ENCODE data around the gene JMY.

- no peak for TF ChIP-seq POLR2AphosphoS5 (IDR thresholded peaks at IDR 0.05; ENCODE audit: insufficient read depth, low read depth, low read length)
- TF ChIP-seq EZH2 (IDR thresholded peaks at IDR 0.05; ENCODE audit: borderline replicate concordance, low read depth, low read length, severe bottlenecking): no peak
- no peak for TF ChIP-seq MAX (IDR thresholded peaks at IDR 0.05; ENCODE audit: insufficient read depth, insufficient read length)
- TF ChIP-seq CTCF (IDR thresholded peaks at IDR 0.05; ENCODE audit: extremely low read depth in 1 of 2, insufficient read depth in 1 of 2, low read depth in 1 of 2, low read length in 2 of 2): no peak
These were observed 93.5 kb downstream of the JMY start for GRCh38 chr5:79329453-79329852.
